Measurements from ENCODE around the gene SPEG. TPM values are rescaled to one million over a fixed set of nuclear protein-coding genes. Genes with fewer than 3 reads are reported as not detected.

Gene SPEG
- total RNA-seq, 2 experiments from 2014 or later, result 2.1 to 2.3 TPM

GRCh38 chr2:219395609-219396008 is 39.0 kb upstream of the SPEG start:
- Mint-ChIP-seq H3K27ac (no peak overlapping the region), H3K4me1 (ENCODE audit: low read depth) (peaks cover 9% of the 10 kb centered on the region), H3K9me3 (peaks cover 2% of the 10 kb centered on the region), H3K4me3 (no peak overlapping the region), H3K27me3 (no peaks in the 10 kb centered on the region), H3K36me3 (ENCODE audit: low read depth) (no peaks in the 10 kb centered on the region)
- DNase-seq (no peak), ATAC-seq (no peak)
- CTCF ChIA-PET, result interaction anchor here (1.0 to 2.0 kb wide), 3 partner anchors 80 to 146 kb away, joined by 3 to 5 read pairs (median 4); a partner anchor contains a TSS
- POLR2A ChIA-PET, result interaction anchor here (0.6 kb wide), 1 partner anchor 277 kb away, joined by 3 read pairs; no protein-coding TSS in a partner anchor
- TF ChIP-seq, protein P1, sequence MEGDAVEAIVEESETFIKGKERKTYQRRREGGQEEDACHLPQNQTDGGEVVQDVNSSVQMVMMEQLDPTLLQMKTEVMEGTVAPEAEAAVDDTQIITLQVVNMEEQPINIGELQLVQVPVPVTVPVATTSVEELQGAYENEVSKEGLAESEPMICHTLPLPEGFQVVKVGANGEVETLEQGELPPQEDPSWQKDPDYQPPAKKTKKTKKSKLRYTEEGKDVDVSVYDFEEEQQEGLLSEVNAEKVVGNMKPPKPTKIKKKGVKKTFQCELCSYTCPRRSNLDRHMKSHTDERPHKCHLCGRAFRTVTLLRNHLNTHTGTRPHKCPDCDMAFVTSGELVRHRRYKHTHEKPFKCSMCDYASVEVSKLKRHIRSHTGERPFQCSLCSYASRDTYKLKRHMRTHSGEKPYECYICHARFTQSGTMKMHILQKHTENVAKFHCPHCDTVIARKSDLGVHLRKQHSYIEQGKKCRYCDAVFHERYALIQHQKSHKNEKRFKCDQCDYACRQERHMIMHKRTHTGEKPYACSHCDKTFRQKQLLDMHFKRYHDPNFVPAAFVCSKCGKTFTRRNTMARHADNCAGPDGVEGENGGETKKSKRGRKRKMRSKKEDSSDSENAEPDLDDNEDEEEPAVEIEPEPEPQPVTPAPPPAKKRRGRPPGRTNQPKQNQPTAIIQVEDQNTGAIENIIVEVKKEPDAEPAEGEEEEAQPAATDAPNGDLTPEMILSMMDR (IDR thresholded peaks at IDR 0.05), result no peak
- intact Hi-C loops (cut with micrococcal nuclease), result no loop called here

DNA sequence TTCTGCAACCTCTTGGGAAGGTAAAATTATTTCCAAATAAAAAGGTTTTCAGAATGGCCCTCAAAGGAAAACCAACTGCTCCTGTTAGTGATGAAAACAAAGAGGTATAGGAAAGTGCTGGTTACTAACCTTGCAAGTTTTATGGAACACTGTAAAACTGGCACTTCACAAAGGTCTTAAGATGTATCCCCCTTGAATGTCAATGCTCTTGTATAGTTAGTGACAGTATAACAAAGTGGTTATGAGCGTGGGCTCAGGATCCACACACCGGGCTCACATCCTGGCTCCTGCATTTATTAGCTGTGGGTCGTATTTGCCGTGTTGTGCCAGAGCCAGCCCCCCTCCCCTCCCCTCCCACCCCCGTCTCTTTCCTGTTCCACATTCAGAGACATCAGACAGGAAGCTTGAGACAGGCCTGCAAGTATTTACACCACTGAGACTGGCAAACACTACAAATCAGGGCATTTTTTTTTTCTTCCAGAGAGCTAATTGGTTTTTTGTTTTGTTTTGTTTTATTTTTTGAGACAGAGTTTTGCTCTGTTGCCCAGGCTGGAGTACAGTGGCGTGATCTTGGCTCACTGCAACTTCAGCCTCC is 37.7 kb upstream of the SPEG start:
- Mint-ChIP-seq H3K4me1 (ENCODE audit: low read depth) (peaks cover 9% of the 10 kb centered on the region), H3K4me3 (no peak overlapping the region), H3K27ac (no peak overlapping the region), H3K27me3 (peaks cover 2% of the 10 kb centered on the region), H3K9me3 (no peaks in the 10 kb centered on the region), H3K36me3 (ENCODE audit: low read depth) (no peaks in the 10 kb centered on the region)
- ChIA-PET CTCF (interaction anchor here (0.7 to 10.1 kb wide), 5 partner anchors 8 to 144 kb away, joined by 3 to 159 read pairs (median 5); no protein-coding TSS in a partner anchor), POLR2A (interaction anchor here (1.7 kb wide), 1 partner anchor 9 kb away, joined by 4 read pairs; no protein-coding TSS in a partner anchor)
- intact Hi-C loops (cut with micrococcal nuclease), result no loop called here
- ATAC-seq, result peak; percentile 37
- DNase-seq, result no peak
- TF ChIP-seq, protein P1 (IDR thresholded peaks at IDR 0.05), result no peak

GRCh38 chr2:219398721-219399363 is 35.8 kb upstream of the SPEG start:
- Mint-ChIP-seq H3K36me3 (ENCODE audit: low read depth) (no peaks in the 10 kb centered on the region), H3K9me3 (no peaks in the 10 kb centered on the region), H3K27ac (no peak overlapping the region), H3K4me1 (ENCODE audit: low read depth) (peaks cover 9% of the 10 kb centered on the region), H3K27me3 (peaks cover 8% of the 10 kb centered on the region), H3K4me3 (no peak overlapping the region)
- intact Hi-C loops (cut with micrococcal nuclease), result no loop called here
- no peak for ATAC-seq
- TF ChIP-seq, protein P1 (IDR thresholded peaks at IDR 0.05), result no peak
- no peak for DNase-seq
- POLR2A ChIA-PET, result interaction anchor here (0.8 kb wide), 1 partner anchor 38 kb away, joined by 3 read pairs; no protein-coding TSS in a partner anchor
- CTCF ChIA-PET, result interaction anchor here (0.7 to 10.1 kb wide), 5 partner anchors 59 to 161 kb away, joined by 3 to 159 read pairs (median 4); no protein-coding TSS in a partner anchor

GRCh38 chr2:219399716-219400478 is 34.7 kb upstream of the SPEG start:
- no peak overlapping the region for H3K4me3 Mint-ChIP-seq
- H3K4me1 Mint-ChIP-seq (ENCODE audit: low read depth), result peaks cover 9% of the 10 kb centered on the region
- no peak for DNase-seq
- TF ChIP-seq, protein P1 (IDR thresholded peaks at IDR 0.05), result no peak
- intact Hi-C loops (cut with micrococcal nuclease), result loop anchor here (5.0 kb wide), 1 partner anchor 132 kb away; no protein-coding TSS in a partner anchor
- POLR2A ChIA-PET, result interaction anchor here (1.4 kb wide), 1 partner anchor 11 kb away, joined by 4 read pairs; no protein-coding TSS in a partner anchor
- no peaks in the 10 kb centered on the region for H3K9me3 Mint-ChIP-seq
- H3K27ac Mint-ChIP-seq, result no peak overlapping the region
- peaks cover 8% of the 10 kb centered on the region for H3K27me3 Mint-ChIP-seq
- H3K36me3 Mint-ChIP-seq (ENCODE audit: low read depth), result no peaks in the 10 kb centered on the region
- CTCF ChIA-PET, result interaction anchor here (5.4 to 10.1 kb wide), 2 partner anchors 10 to 129 kb away, joined by 84 to 159 read pairs; partner anchors contain the start of gene DNPEP
- no peak for ATAC-seq

Data from activated CD8-positive, alpha-beta T cell treated with anti-CD3 and anti-CD28 coated beads for 36 hours (primary cell).